Forelimb muscle (tissue), 1 donor: ENCODE measurements around the gene CNEP1R1. TPM values are rescaled to one million over a fixed set of nuclear protein-coding genes. Genes with fewer than 3 reads are reported as not detected.
"Not testable (repeated sequence)": the region's sequence is repeated elsewhere in the genome, so short reads cannot be mapped to it uniquely, and the experiment has no call there.

Experiments
- DNase-seq: peaks from one replicate; pipeline ENCODE4 v3.0.0-alpha.2; 2013; ENCODE audit warnings: low read depth
- polyA plus RNA-seq: library from polyadenylated mRNA; unstranded; fragments of 120-200 nt; gene quantifications from one replicate; pipeline ENCODE4 v1.2.1, GENCODE V29; 2013; ENCODE audit not compliant: insufficient read length

The CNEP1R1 gene
- 18.4 TPM for polyA plus RNA-seq

GRCh38 chr16:50024684-50025536 lies at the start of gene CNEP1R1:
CNEP1R1 (plus strand) TSS chr16:50025225; CDS start chr16:50025316, 91 bp downstream.
- peak; percentile 92 for DNase-seq

- no peak for DNase-seq
These were observed 47.6 kb upstream of the CNEP1R1 start for GRCh38 chr16:49977427-49977826.

- no peak for DNase-seq
These were observed 46.3 kb upstream of the CNEP1R1 start for GRCh38 chr16:49978569-49979326.

GRCh38 chr16:49980166-49980565 lies 44.9 kb upstream of the CNEP1R1 start:
- DNase-seq: no peak

- no peak for DNase-seq
These were observed 38.5 kb upstream of the CNEP1R1 start for GRCh38 chr16:49986351-49987124.

GRCh38 chr16:49987381-49987780 lies 37.6 kb upstream of the CNEP1R1 start:
- no peak for DNase-seq

GRCh38 chr16:49992825-49993224 lies 32.2 kb upstream of the CNEP1R1 start:
- no peak for DNase-seq

- DNase-seq: no peak
These were observed 31.4 kb upstream of the CNEP1R1 start for GRCh38 chr16:49993579-49993978.

- no peak for DNase-seq
These were observed 31.0 kb upstream of the CNEP1R1 start for GRCh38 chr16:49994006-49994405.

- DNase-seq: no peak
These were observed 29.3 kb upstream of the CNEP1R1 start for GRCh38 chr16:49995720-49996119.

GRCh38 chr16:49997721-49998251 lies 27.2 kb upstream of the CNEP1R1 start:
- no peak for DNase-seq

GRCh38 chr16:49998991-49999390 lies 26.0 kb upstream of the CNEP1R1 start:
- no peak for DNase-seq

GRCh38 chr16:50001144-50001543 lies 23.9 kb upstream of the CNEP1R1 start:
- DNase-seq: no peak

- no peak for DNase-seq
These were observed 22.8 kb upstream of the CNEP1R1 start for GRCh38 chr16:50002190-50002589.

GRCh38 chr16:50004239-50004638 lies 20.8 kb upstream of the CNEP1R1 start:
- DNase-seq: no peak

GRCh38 chr16:50006964-50007363 lies 18.1 kb upstream of the CNEP1R1 start:
- DNase-seq: no peak

GRCh38 chr16:50007744-50008143 lies 17.3 kb upstream of the CNEP1R1 start:
- no peak for DNase-seq

- no peak for DNase-seq
These were observed 14.8 kb upstream of the CNEP1R1 start for GRCh38 chr16:50010212-50010611.

- no peak for DNase-seq
These were observed 13.3 kb upstream of the CNEP1R1 start for GRCh38 chr16:50011707-50012106.

- DNase-seq: no peak
These were observed 12.8 kb upstream of the CNEP1R1 start for GRCh38 chr16:50012182-50012581.

- DNase-seq: not testable (repeated sequence)
These were observed 10.8 kb upstream of the CNEP1R1 start for GRCh38 chr16:50014211-50014610.

GRCh38 chr16:50015631-50016030 lies 9.4 kb upstream of the CNEP1R1 start:
- no peak for DNase-seq
